SHP77 (cell line): ENCODE data around the gene MED25.

Experiments
- DNase-seq, 2 experiments: peaks; one replicate each; lab custom pipeline; 2025; lab: John Stamatoyannopoulos, UW

The MED25 gene

GRCh38 chr19:49873834-49874233, 55.7 kb downstream of the MED25 start:
- DNase-seq = no peak

DNA sequence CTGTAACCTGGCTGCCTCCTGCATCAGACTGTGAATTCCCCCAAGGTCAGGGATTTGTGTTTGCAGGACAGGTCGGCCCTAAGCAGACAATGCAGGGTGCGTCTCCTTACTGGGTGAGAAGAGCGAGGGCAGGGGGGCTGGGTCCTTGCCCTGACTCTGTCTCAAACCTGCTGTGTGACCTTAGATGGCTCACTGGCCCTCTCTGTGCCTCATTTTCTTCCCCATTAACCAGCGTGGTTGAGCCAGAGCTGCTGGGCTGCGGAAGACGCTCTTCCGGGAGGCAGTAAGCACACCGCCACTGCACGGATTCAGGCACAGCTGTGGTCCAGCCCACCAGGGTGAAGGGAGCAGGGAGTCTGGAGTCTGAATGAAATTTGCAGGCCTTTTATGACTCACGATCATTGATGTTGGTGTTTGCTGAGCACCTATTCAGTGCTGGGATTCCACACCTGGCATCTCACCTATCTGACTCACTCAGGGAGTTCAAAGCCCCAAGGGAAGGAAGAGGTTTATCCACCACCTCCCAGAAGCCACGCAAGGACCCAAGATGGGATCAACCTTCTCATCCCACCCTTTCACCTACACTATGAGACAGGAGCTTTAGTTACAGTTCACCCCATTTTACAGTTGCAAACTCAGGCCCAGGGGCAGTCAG, 56.5 kb downstream of the MED25 start:
- DNase-seq = no peak

DNA sequence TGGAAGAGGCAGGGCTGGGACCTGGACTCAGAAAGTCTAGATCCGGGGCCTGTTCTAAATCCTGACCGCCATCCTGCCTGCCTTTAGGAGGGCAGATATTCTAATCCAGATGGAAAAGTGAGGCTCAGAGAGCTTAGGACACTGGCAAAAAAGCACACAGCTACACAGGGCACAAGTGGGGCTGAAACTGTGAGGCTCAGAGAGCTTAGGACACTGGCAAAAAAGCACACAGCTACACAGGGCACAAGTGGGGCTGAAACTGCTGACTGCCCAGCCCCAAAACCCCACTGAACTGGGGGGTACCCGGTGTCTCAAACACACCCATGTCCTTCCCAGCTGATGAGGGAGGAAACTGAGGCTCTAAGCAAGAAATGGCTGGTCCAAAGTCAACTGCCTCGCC, 57.1 kb downstream of the MED25 start:
- no peak for DNase-seq

DNA sequence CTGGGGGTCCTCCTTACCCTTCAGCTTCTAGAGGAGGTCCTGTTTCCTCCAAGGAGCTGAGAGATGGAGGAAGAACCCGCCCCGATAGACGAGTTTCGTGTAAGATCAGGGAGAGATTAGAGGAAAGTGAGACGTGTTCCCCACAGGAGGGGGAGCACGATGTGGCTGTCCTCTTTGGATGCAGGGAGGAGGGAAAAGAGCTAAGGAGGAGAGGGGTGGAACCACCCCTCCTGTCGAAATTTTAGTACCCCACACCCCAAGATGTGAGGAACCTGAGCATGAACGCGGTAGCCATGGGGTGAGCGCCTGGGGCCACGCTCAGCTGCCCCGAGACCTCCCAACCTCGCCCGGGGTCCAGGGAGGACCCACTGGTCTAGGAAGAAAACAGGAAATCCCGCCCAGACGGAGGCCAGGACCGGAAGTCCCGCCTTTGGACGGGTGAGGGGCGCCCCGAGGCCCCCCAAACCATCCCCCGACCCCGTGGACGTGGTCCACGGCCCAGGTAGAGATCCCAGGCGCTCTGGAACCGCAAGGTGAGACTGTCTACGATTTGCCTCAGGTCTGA, 57.9 kb downstream of the MED25 start:
- peak; percentile 37 to 45 for DNase-seq

GRCh38 chr19:49876422-49877019, 58.4 kb downstream of the MED25 start:
- DNase-seq = peak; percentile 91 to 95

DNA sequence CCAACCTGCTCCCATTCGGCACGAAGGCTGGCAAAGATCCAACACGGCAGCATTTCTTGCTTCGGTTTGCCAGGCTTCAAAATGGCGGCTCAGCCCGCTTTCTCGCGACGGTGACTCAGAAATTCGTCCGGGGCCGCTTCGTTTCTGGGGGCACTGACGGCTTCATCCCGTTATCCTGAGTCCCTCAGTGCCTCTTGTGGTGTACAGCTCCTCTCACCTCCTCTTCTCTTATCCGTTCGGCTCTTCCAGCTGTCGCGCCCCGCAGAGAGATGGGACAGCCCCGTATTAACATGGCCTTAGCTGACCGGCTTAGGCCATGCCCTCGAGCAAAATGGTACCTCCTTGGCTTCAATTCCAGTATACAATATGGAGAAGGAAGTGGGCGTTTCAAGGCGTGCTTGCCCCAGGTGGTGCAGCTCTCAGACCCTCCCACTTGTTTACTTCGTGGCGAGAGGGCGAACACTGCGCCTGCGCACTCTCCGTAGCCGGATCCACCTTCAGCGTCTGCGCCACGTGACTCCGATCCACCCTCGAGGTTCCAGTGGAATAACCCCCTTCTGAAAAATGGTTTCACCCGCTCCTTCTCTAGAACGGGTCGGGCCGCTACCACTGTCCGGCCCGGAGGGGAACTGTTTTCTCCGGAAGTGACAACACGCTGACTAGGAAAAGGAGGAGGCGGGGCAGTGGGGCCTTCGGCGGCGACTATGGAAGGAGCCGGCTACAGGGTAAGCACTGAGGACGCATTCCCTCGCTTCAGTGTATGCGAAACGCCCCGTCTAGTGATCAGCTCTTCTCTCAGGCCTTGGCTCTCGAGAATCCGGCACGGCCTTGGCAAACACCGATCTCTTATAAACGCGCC, 59.2 kb downstream of the MED25 start, which contains the start of the genes AKT1S1 and TBC1D17:
Gene AKT1S1, minus strand, starts transcription at position 336 of the 859 bp plus-strand sequence. CDS start 4,060 bp downstream, outside the sequence.
Gene TBC1D17, plus strand, starts transcription at position 683 of the 859 bp plus-strand sequence. Its CDS starts 22 bp downstream, at position 705.
- DNase-seq = peak; percentile 98

GRCh38 chr19:49877879-49878743, 60.0 kb downstream of the MED25 start:
- peak; percentile 91 to 95 for DNase-seq

- DNase-seq = no peak
Observed at GRCh38 chr19:49878744-49879070, 60.6 kb downstream of the MED25 start.

- peak; percentile 75 to 78 for DNase-seq
Observed at GRCh38 chr19:49879243-49879963, 61.3 kb downstream of the MED25 start.

DNA sequence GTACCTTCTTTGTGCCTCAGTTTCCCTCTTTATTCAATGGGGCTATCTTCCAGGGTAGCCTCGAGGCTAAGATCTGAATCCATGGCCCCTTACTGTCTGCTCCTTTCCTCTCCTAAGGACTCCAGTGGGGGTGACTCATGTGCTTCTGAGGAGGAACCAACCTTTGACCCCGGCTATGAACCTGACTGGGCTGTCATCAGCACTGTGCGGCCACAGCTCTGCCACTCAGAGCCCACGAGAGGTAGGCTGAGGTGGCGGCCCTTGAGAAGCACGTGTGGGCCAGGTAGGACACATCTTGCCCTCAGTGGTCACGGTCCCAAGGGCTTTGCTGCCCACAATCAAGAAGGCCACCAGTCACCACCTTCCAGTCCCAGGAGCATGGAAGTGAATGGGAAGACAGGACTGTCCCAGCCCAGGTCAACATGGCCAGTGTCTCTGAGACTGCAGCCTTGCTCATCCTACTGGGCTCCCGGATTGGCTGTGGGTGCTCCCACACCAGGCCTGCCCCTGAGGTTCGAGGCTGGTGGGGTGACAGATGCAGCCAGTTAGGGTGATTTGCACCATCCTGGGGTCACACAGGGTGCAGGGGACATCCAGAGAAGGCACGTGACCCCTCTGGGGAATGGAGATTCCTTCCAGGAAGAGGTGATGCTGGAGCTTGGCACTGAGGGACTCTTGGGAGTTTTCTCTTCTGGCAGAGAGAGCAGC, 62.2 kb downstream of the MED25 start:
- DNase-seq = no peak

GRCh38 chr19:49881186-49881585, 63.1 kb downstream of the MED25 start:
- DNase-seq = no peak

- no peak for DNase-seq
Observed at GRCh38 chr19:49881672-49882394, 63.7 kb downstream of the MED25 start.

DNA sequence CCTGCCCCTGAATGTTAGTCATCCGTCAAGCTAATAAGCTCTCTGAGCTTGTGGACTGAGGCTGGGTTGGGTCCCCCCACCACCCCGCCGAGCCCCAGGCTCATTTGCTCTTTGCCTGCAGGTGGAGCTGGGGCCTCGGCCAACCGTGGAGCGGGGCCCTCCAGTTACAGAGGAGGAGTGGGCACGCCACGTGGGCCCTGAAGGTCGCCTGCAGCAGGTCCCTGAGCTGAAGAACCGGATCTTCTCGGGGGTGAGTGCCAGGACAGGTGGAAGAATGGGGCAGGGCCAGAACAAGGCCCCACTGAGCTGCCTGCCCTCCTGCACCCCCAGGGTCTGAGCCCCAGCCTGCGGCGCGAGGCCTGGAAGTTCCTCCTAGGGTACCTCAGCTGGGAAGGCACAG, 64.6 kb downstream of the MED25 start:
- no peak for DNase-seq

DNA sequence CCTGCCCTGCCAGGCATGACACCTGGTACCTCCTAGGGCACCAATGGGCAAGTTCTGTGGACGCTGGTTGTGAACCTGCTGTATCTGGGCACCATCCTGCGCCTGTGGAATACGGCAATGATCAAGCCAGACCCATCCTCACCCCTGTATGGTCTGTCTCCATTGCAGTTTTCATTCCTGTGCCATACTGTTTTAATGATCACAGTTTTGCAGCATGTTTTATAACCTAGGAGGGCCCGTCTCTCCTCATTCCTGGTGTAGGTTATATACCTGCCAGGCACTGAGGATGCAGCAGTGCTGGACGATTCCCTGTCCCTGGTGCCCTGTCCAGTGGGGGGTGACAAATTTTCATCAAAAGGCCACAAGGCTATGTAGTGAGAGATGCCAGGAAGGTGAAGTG, 65.0 kb downstream of the MED25 start:
- DNase-seq = no peak

DNA sequence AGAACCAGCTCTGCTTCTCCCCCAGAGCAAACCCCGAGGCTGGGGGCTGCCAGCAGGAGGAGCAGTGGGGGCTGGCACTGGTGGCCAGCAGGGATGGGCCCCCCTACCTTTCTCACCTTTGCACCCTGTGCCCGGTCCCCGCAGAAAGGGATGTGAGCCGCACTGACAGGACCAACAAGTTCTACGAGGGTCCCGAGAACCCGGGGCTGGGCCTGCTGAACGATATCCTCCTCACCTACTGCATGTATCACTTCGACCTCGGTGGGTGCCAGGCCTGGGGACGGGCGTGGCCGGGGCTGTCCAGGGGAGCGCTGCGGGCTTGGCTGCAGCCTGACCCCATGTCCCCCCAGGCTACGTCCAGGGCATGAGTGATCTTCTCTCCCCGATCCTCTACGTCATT, 66.0 kb downstream of the MED25 start:
- no peak for DNase-seq

DNA sequence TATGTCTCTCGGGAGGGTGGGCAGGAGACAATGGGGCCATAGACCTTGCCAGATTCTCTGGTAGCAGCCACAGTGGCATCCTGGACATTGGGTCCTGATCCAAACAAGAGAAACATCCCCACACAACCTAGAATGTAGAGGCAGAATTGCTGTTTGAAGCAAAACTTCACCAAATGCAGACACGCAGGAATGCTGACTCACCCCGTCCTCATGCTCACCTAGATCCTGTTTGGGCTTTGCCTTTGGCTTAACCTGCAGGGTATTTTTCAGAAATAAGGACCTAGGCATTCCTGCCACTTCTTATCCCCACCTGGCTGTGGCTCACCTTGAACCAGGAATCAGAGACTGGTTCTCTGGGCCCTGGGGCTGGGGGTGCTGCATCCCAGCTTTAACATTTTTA, 66.7 kb downstream of the MED25 start:
- DNase-seq = no peak
